Neural cell (in vitro differentiated cells): ENCODE data around the gene CCDC122.

Experiments
- EZH2 ChIP-seq: fragments of 200-600, 300-800 bp; shearing (Covaris generic), sonication (generic); IDR thresholded peaks from 2 replicates; pipeline ENCODE4 v1.6.1; 2014; ENCODE audit warnings: antibody characterized with exemption, low read length, borderline replicate concordance, mild to moderate bottlenecking; ENCODE audit not compliant: insufficient read depth, poor library complexity, severe bottlenecking
- POLR2AphosphoS5 ChIP-seq: IDR thresholded peaks from 2 replicates; pipeline ENCODE4 v1.6.1; 2012
- TAF1 ChIP-seq: IDR thresholded peaks from 2 replicates; pipeline ENCODE4 v1.6.1; 2012; ENCODE audit warnings: low read depth
- TF ChIP-seq, protein P1 (sequence below): fragments of 450-650 bp; IDR thresholded peaks from 2 replicates; pipeline ENCODE4 v1.5.1; 2014; ENCODE audit warnings: antibody characterized with exemption, mild to moderate bottlenecking, moderate library complexity; ENCODE audit not compliant: poor library complexity, severe bottlenecking

DNA sequence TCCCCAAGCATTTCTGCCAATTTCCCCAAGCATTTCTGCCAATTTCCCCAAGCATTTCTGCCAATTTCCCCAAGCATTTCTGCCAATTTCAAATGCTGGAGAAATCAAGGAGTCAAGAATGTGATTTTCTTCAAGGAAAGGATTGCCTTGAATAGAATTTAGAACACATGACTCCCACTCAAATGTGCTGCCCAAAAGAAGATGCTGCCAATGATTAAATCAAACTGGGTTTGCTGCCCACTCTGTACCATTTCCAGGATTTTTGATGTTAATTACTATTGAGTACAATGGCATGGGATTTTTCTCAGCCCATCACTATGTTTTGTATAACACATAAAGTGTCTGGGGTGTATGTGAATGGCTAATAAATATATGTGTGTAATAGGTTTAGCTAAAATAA, 70.9 kb downstream of the CCDC122 start:
- TF ChIP-seq, protein P1, sequence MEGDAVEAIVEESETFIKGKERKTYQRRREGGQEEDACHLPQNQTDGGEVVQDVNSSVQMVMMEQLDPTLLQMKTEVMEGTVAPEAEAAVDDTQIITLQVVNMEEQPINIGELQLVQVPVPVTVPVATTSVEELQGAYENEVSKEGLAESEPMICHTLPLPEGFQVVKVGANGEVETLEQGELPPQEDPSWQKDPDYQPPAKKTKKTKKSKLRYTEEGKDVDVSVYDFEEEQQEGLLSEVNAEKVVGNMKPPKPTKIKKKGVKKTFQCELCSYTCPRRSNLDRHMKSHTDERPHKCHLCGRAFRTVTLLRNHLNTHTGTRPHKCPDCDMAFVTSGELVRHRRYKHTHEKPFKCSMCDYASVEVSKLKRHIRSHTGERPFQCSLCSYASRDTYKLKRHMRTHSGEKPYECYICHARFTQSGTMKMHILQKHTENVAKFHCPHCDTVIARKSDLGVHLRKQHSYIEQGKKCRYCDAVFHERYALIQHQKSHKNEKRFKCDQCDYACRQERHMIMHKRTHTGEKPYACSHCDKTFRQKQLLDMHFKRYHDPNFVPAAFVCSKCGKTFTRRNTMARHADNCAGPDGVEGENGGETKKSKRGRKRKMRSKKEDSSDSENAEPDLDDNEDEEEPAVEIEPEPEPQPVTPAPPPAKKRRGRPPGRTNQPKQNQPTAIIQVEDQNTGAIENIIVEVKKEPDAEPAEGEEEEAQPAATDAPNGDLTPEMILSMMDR: no peak
- no peak for TF ChIP-seq POLR2AphosphoS5
- TF ChIP-seq EZH2: no peak
- TF ChIP-seq TAF1: no peak
